Neural cell (in vitro differentiated cells): ENCODE measurements around the gene LAPTM5.

Experiments used
- EP300 ChIP-seq: fragments of 450-650 bp; conservative IDR thresholded peaks from 2 replicates; pipeline ENCODE4 v1.6.1; 2014; ENCODE audit warnings: antibody characterized with exemption, mild to moderate bottlenecking, moderate library complexity; ENCODE audit not compliant: poor library complexity, severe bottlenecking
- POLR2AphosphoS5 ChIP-seq: IDR thresholded peaks from 2 replicates; pipeline ENCODE4 v1.6.1; 2012
- RAD21 ChIP-seq: fragments of 450-650 bp; conservative IDR thresholded peaks from 2 replicates; pipeline ENCODE4 v1.6.1; 2014; ENCODE audit warnings: antibody characterized with exemption, mild to moderate bottlenecking, moderate library complexity
- REST ChIP-seq: IDR thresholded peaks from 2 replicates; pipeline ENCODE4 v1.6.1; 2012; ENCODE audit warnings: borderline replicate concordance
- SMC3 ChIP-seq: fragments of 450-650 bp; conservative IDR thresholded peaks from 2 replicates; pipeline ENCODE4 v1.6.1; 2014; ENCODE audit warnings: antibody characterized with exemption, mild to moderate bottlenecking, moderate library complexity; ENCODE audit not compliant: poor library complexity
- TF ChIP-seq, protein P1 (sequence below): fragments of 450-650 bp; IDR thresholded peaks from 2 replicates; pipeline ENCODE4 v1.5.1; 2014; ENCODE audit warnings: antibody characterized with exemption, mild to moderate bottlenecking, moderate library complexity; ENCODE audit not compliant: poor library complexity, severe bottlenecking

DNA sequence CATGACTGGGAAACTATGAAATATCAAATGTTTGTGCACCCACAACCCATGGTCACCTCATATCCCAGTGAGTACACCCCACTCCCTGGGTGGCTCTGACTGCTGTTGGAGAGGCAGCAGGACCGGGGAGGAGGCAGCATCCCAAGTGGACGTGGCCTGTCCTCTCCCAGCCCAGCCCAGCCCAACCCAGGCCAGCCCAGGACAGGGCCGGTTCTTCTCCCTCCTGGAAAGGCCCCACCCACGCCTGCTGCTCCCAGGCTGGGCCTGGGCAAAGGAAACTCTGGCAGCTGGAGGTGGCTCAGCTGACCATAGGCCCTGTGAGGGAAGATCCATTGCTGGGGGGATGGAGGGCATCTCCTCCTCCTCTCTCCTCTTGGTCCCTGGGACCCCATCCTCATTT lies 53.3 kb downstream of the LAPTM5 start:
- TF ChIP-seq, protein P1, sequence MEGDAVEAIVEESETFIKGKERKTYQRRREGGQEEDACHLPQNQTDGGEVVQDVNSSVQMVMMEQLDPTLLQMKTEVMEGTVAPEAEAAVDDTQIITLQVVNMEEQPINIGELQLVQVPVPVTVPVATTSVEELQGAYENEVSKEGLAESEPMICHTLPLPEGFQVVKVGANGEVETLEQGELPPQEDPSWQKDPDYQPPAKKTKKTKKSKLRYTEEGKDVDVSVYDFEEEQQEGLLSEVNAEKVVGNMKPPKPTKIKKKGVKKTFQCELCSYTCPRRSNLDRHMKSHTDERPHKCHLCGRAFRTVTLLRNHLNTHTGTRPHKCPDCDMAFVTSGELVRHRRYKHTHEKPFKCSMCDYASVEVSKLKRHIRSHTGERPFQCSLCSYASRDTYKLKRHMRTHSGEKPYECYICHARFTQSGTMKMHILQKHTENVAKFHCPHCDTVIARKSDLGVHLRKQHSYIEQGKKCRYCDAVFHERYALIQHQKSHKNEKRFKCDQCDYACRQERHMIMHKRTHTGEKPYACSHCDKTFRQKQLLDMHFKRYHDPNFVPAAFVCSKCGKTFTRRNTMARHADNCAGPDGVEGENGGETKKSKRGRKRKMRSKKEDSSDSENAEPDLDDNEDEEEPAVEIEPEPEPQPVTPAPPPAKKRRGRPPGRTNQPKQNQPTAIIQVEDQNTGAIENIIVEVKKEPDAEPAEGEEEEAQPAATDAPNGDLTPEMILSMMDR = no peak
- TF ChIP-seq SMC3 (no peak), RAD21 (no peak), POLR2AphosphoS5 (no peak), EP300 (no peak), REST (no peak)
